Ascending aorta (tissue), 2 donors: ENCODE results near the gene MRPL27. TPM values are rescaled to one million over a fixed set of nuclear protein-coding genes. Genes with fewer than 3 reads are reported as not detected.

Experiments
- DNase-seq, 2 donors: peaks; one replicate each; pipeline ENCODE4 v3.0.0-alpha.2; 2019; ENCODE audit warnings: low spot score in 2 of 2
- H3K27ac ChIP-seq, 2 donors: fragments of 200-600 bp; sonication (generic); one replicate each; pipeline ENCODE4 v1.5.1; 2016 to 2017; ENCODE audit warnings: mild to moderate bottlenecking in 1 of 2
- H3K27me3 ChIP-seq: fragments of 200-600 bp; sonication (generic); one replicate; pipeline ENCODE4 v1.5.1; 2017
- H3K36me3 ChIP-seq, 2 donors: fragments of 200-600 bp; sonication (generic); one replicate each; pipeline ENCODE4 v1.5.1; 2016
- H3K4me1 ChIP-seq, 2 donors: fragments of 200-600 bp; sonication (generic); one replicate each; pipeline ENCODE4 v1.5.1; 2016 to 2017; ENCODE audit warnings: mild to moderate bottlenecking in 1 of 2
- H3K4me3 ChIP-seq, 2 donors: fragments of 200-600 bp; sonication (generic); one replicate each; pipeline ENCODE4 v1.5.1; 2016 to 2017; ENCODE audit warnings: mild to moderate bottlenecking in 1 of 2
- H3K9me3 ChIP-seq, 2 donors: fragments of 200-600 bp; sonication (generic); one replicate each; pipeline ENCODE4 v1.5.1; 2016
- CTCF ChIP-seq, 3 experiments: fragments of 200-600 bp in 2 of 3; fragments of 450-650 bp in 1 of 3; sonication (generic) in 2 of 3; IDR thresholded peaks; one replicate each; pipeline ENCODE4 v1.5.1; 2016 to 2019; ENCODE audit warnings: antibody characterized with exemption in 3 of 3, mild to moderate bottlenecking in 1 of 3, moderate library complexity in 1 of 3
- intact Hi-C: fragments of 100-400 bp; cut with DNase I; formaldehyde crosslinking; loops from one replicate; pipeline ENCODE4 v1.15.1; 2023
- total RNA-seq: library from RNA; depleted of rRNA; stranded (reverse); fragments of >200 nt; gene quantifications from one replicate; pipeline ENCODE4 v1.1.0, GENCODE V29; 2016

MRPL27 gene
- total RNA-seq, 1 donor from 2014 or later = 28.9 TPM

- peaks cover 36 to 40% of the 10 kb centered on the region in 2 donors for H3K36me3 ChIP-seq
- DNase-seq = no peak
These were observed 11.2 kb downstream of the MRPL27 start for GRCh38 chr17:50361561-50362480.

GRCh38 chr17:50360486-50361115, 12.4 kb downstream of the MRPL27 start:
- no peak for DNase-seq
- no peak for TF ChIP-seq CTCF (IDR thresholded peaks at IDR 0.05)
- no peak overlapping the region for H3K27ac ChIP-seq
- intact Hi-C loops = no loop called here
- H3K27me3 ChIP-seq = no peaks in the 10 kb centered on the region
- H3K36me3 ChIP-seq = peaks cover 40% of the 10 kb centered on the region in 2 donors
- peaks cover 0 to 4% of the 10 kb centered on the region in 2 donors for H3K4me1 ChIP-seq
- H3K9me3 ChIP-seq = no peaks in the 10 kb centered on the region
- H3K4me3 ChIP-seq = no peak overlapping the region

More at GRCh38 chr17:50361561-50362480, 11.2 kb downstream of the MRPL27 start:
- H3K4me3 ChIP-seq = no peak overlapping the region
- no peak overlapping the region for H3K27ac ChIP-seq
- intact Hi-C loops = no loop called here
- no peaks in the 10 kb centered on the region for H3K9me3 ChIP-seq
- H3K27me3 ChIP-seq = no peaks in the 10 kb centered on the region
- TF ChIP-seq CTCF (IDR thresholded peaks at IDR 0.05) = peak in 2 of 3 experiments; percentile 69 to 72
- peaks cover 0 to 4% of the 10 kb centered on the region in 2 donors for H3K4me1 ChIP-seq

- no peak for TF ChIP-seq CTCF (IDR thresholded peaks at IDR 0.05)
- no peak for DNase-seq
- intact Hi-C loops = no loop called here
- no peak overlapping the region for H3K4me3 ChIP-seq
- no peaks in the 10 kb centered on the region for H3K27me3 ChIP-seq
- H3K9me3 ChIP-seq = no peaks in the 10 kb centered on the region
- H3K36me3 ChIP-seq = peaks cover 40 to 46% of the 10 kb centered on the region in 2 donors
- H3K27ac ChIP-seq = no peak overlapping the region
- peaks cover 0 to 4% of the 10 kb centered on the region in 2 donors for H3K4me1 ChIP-seq
These were observed 13.0 kb downstream of the MRPL27 start for GRCh38 chr17:50359998-50360461.

GRCh38 chr17:50359005-50359699, 13.8 kb downstream of the MRPL27 start:
- no peak for DNase-seq
- peaks cover 48 to 54% of the 10 kb centered on the region in 2 donors for H3K36me3 ChIP-seq

More at GRCh38 chr17:50359005-50359699, 13.8 kb downstream of the MRPL27 start:
- no peak overlapping the region for H3K27ac ChIP-seq
- intact Hi-C loops = no loop called here
- H3K4me3 ChIP-seq = no peak overlapping the region
- H3K4me1 ChIP-seq = peaks cover 0 to 4% of the 10 kb centered on the region in 2 donors
- no peaks in the 10 kb centered on the region for H3K9me3 ChIP-seq
- TF ChIP-seq CTCF (IDR thresholded peaks at IDR 0.05) = no peak
- no peaks in the 10 kb centered on the region for H3K27me3 ChIP-seq
